GM20000 (cell line): Measurements from ENCODE around the gene PRMT9.

ENCODE experiments used
- DNase-seq: peaks from one replicate; pipeline ENCODE4 v3.0.0; 2012; ENCODE audit warnings: low spot score
- CTCF ChIP-seq: IDR thresholded peaks from 2 replicates; pipeline ENCODE4 v1.5.1; 2012; ENCODE audit warnings: mild to moderate bottlenecking, control low read depth; ENCODE audit errors: extremely low read depth, missing control alignments

The PRMT9 gene

GRCh38 chr4:147638365-147638764 is 45.6 kb downstream of the PRMT9 start:
- TF ChIP-seq CTCF: no peak
- DNase-seq: no peak

GRCh38 chr4:147635348-147635747 is 48.6 kb downstream of the PRMT9 start:
- no peak for DNase-seq
- no peak for TF ChIP-seq CTCF

- TF ChIP-seq CTCF: no peak
- no peak for DNase-seq
Measured at GRCh38 chr4:147633643-147634042, 50.3 kb downstream of the PRMT9 start.

- TF ChIP-seq CTCF: no peak
- DNase-seq: no peak
Measured at GRCh38 chr4:147633113-147633512, 50.9 kb downstream of the PRMT9 start.

- no peak for DNase-seq
Measured at GRCh38 chr4:147629783-147630730, 53.9 kb downstream of the PRMT9 start.

GRCh38 chr4:147628415-147628814 is 55.5 kb downstream of the PRMT9 start:
- no peak for TF ChIP-seq CTCF
- DNase-seq: no peak

More at GRCh38 chr4:147629783-147630730, 53.9 kb downstream of the PRMT9 start:
- no peak for TF ChIP-seq CTCF

GRCh38 chr4:147626903-147627302 is 57.1 kb downstream of the PRMT9 start:
- TF ChIP-seq CTCF: no peak
- no peak for DNase-seq
